HG03378 (cell line): ENCODE data around the gene CAPN14.

Experiments
- ATAC-seq: cut with Tn5 transposase; IDR thresholded peaks from one replicate; pipeline ENCODE4 v1.9.1; 2021; ENCODE audit warnings: mild to moderate bottlenecking, moderate library complexity; ENCODE audit not compliant: unreplicated experiment

The CAPN14 gene

GRCh38 chr2:31227711-31228125 lies 10.4 kb upstream of the CAPN14 start:
- ATAC-seq, result no peak

- no peak for ATAC-seq
Observed at GRCh38 chr2:31227110-31227509, 9.8 kb upstream of the CAPN14 start.

- ATAC-seq, result no peak
Observed at GRCh38 chr2:31226266-31226665, 9.0 kb upstream of the CAPN14 start.

GRCh38 chr2:31223749-31224148 lies 6.4 kb upstream of the CAPN14 start:
- no peak for ATAC-seq

GRCh38 chr2:31223026-31223425 lies 5.7 kb upstream of the CAPN14 start:
- ATAC-seq, result no peak

- no peak for ATAC-seq
Observed at GRCh38 chr2:31222071-31222470, 4.8 kb upstream of the CAPN14 start.

GRCh38 chr2:31221544-31221943 lies 4.2 kb upstream of the CAPN14 start:
- no peak for ATAC-seq

- peak; percentile 73 for ATAC-seq
Observed at GRCh38 chr2:31219131-31219969, 2.0 kb upstream of the CAPN14 start.

GRCh38 chr2:31216734-31217133 lies 581 bp downstream of the CAPN14 start:
- peak; percentile 56 for ATAC-seq

- no peak for ATAC-seq
Observed at GRCh38 chr2:31214444-31214915, 2.8 kb downstream of the CAPN14 start.

GRCh38 chr2:31213601-31214443 lies 3.5 kb downstream of the CAPN14 start:
- ATAC-seq, result no peak

- ATAC-seq, result no peak
Observed at GRCh38 chr2:31212659-31213600, 4.4 kb downstream of the CAPN14 start.

- ATAC-seq, result no peak
Observed at GRCh38 chr2:31208240-31208639, 9.1 kb downstream of the CAPN14 start.

GRCh38 chr2:31207790-31208189 lies 9.5 kb downstream of the CAPN14 start:
- ATAC-seq, result no peak

- no peak for ATAC-seq
Observed at GRCh38 chr2:31205613-31206012, 11.7 kb downstream of the CAPN14 start.

- ATAC-seq, result no peak
Observed at GRCh38 chr2:31205186-31205585, 12.1 kb downstream of the CAPN14 start.

- no peak for ATAC-seq
Observed at GRCh38 chr2:31204783-31205182, 12.5 kb downstream of the CAPN14 start.

GRCh38 chr2:31203916-31204315 lies 13.4 kb downstream of the CAPN14 start:
- ATAC-seq, result no peak

GRCh38 chr2:31202833-31203232 lies 14.5 kb downstream of the CAPN14 start:
- no peak for ATAC-seq

GRCh38 chr2:31202041-31202440 lies 15.3 kb downstream of the CAPN14 start:
- no peak for ATAC-seq

- no peak for ATAC-seq
Observed at GRCh38 chr2:31200972-31201371, 16.3 kb downstream of the CAPN14 start.
